Mesothelial cell of epicardium (in vitro differentiated cells): ENCODE results near the gene ATF6B. TPM values are rescaled to one million over a fixed set of nuclear protein-coding genes. Genes with fewer than 3 reads are reported as not detected.

Experiments
- DNase-seq, 2 experiments: peaks; one replicate each; pipeline ENCODE4 v3.0.0; 2021; ENCODE audit warnings: low spot score in 2 of 2; ENCODE audit not compliant: unreplicated experiment in 2 of 2
- H3K27ac Mint-ChIP-seq: 2 replicates; pipeline ENCODE4 v1.8.0; 2021; ENCODE audit warnings: mixed read lengths
- H3K27me3 Mint-ChIP-seq: 2 replicates; pipeline ENCODE4 v1.8.0; 2021; ENCODE audit warnings: low read depth, mixed read lengths
- H3K36me3 Mint-ChIP-seq: 2 replicates; pipeline ENCODE4 v1.8.0; 2021; ENCODE audit warnings: mixed read lengths
- H3K4me1 Mint-ChIP-seq: 2 replicates; pipeline ENCODE4 v1.8.0; 2021; ENCODE audit warnings: mixed read lengths
- H3K4me3 Mint-ChIP-seq: 2 replicates; pipeline ENCODE4 v1.8.0; 2021; ENCODE audit warnings: mild to moderate bottlenecking, moderate library complexity, mixed read lengths
- H3K9me3 Mint-ChIP-seq: 2 replicates; pipeline ENCODE4 v1.8.0; 2021; ENCODE audit warnings: mixed read lengths
- total RNA-seq: library from RNA; stranded (reverse); gene quantifications from 3 replicates; pipeline ENCODE4 v1.2.1, GENCODE V29; 2021
- TF ChIP-seq, protein P1 (sequence below): fragments of 200-600 bp; sonication (generic); IDR thresholded peaks from one replicate; pipeline ENCODE4 v1.5.0; 2021; ENCODE audit warnings: antibody characterized with exemption; ENCODE audit not compliant: unreplicated experiment

ATF6B gene
- total RNA-seq, 1 donor from 2014 or later, result 96.3 TPM

- TF ChIP-seq, protein P1, sequence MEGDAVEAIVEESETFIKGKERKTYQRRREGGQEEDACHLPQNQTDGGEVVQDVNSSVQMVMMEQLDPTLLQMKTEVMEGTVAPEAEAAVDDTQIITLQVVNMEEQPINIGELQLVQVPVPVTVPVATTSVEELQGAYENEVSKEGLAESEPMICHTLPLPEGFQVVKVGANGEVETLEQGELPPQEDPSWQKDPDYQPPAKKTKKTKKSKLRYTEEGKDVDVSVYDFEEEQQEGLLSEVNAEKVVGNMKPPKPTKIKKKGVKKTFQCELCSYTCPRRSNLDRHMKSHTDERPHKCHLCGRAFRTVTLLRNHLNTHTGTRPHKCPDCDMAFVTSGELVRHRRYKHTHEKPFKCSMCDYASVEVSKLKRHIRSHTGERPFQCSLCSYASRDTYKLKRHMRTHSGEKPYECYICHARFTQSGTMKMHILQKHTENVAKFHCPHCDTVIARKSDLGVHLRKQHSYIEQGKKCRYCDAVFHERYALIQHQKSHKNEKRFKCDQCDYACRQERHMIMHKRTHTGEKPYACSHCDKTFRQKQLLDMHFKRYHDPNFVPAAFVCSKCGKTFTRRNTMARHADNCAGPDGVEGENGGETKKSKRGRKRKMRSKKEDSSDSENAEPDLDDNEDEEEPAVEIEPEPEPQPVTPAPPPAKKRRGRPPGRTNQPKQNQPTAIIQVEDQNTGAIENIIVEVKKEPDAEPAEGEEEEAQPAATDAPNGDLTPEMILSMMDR, result no peak
- Mint-ChIP-seq H3K4me1 (peaks cover 17% of the 10 kb centered on the region), H3K9me3 (no peaks in the 10 kb centered on the region), H3K36me3 (no peaks in the 10 kb centered on the region), H3K27ac (no peak overlapping the region), H3K27me3 (peaks cover 6% of the 10 kb centered on the region), H3K4me3 (no peak overlapping the region)
- no peak for DNase-seq
Observed at GRCh38 chr6:32096087-32096393, 32.0 kb downstream of the ATF6B start.

GRCh38 chr6:32095338-32096086 lies 32.5 kb downstream of the ATF6B start:
- Mint-ChIP-seq H3K36me3 (no peaks in the 10 kb centered on the region), H3K4me1 (peaks cover 17% of the 10 kb centered on the region), H3K4me3 (no peak overlapping the region), H3K27ac (no peak overlapping the region), H3K9me3 (no peaks in the 10 kb centered on the region), H3K27me3 (peaks cover 6% of the 10 kb centered on the region)
- DNase-seq, result no peak
- TF ChIP-seq, protein P1, result no peak

- DNase-seq, result no peak
- H3K4me3 Mint-ChIP-seq, result no peak overlapping the region
- H3K27me3 Mint-ChIP-seq, result peaks cover 5% of the 10 kb centered on the region
- no peaks in the 10 kb centered on the region for H3K9me3 Mint-ChIP-seq
- peaks cover 17% of the 10 kb centered on the region for H3K4me1 Mint-ChIP-seq
- TF ChIP-seq, protein P1, result no peak
- H3K36me3 Mint-ChIP-seq, result no peaks in the 10 kb centered on the region
- peak overlapping the region; percentile 85 for H3K27ac Mint-ChIP-seq
Observed at GRCh38 chr6:32092760-32093497, 35.1 kb downstream of the ATF6B start.

- Mint-ChIP-seq H3K4me3 (no peak overlapping the region), H3K27me3 (peaks cover 22% of the 10 kb centered on the region), H3K4me1 (peaks cover 28% of the 10 kb centered on the region), H3K9me3 (no peaks in the 10 kb centered on the region), H3K27ac (no peak overlapping the region), H3K36me3 (no peaks in the 10 kb centered on the region)
- TF ChIP-seq, protein P1, result no peak
- DNase-seq, result no peak
Observed at GRCh38 chr6:32089082-32089828, 38.8 kb downstream of the ATF6B start.

DNA sequence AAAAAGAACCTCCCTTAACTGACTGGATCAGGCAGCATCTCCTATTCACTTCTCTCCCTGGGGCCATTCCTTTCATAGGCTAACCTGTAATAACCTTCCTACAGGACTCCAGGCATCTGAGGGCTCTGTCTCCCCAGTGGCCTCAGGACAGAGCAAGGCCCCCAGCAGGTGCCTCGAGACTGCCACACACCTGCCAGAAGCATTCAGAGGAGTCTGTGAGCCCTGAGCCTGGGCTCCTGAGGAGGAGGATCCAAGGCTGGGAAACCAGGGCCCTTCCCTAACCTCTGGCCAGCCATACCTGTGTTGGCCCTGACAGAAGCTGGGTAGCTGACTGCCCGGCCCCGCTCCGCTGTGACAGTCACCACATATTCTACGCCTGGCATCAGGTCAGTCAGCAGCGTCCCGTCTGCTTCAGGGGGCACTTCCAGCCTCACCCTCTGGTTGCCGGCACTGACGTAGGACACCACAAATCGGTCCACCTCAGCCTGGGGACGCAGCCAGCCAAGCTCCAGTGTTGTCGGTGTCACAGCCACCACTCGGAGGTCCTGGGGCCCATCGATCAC lies 39.5 kb downstream of the ATF6B start:
- no peak overlapping the region for H3K4me3 Mint-ChIP-seq
- TF ChIP-seq, protein P1, result no peak
- no peak for DNase-seq
- peak overlapping the region; percentile 34 for H3K27ac Mint-ChIP-seq
- no peaks in the 10 kb centered on the region for H3K9me3 Mint-ChIP-seq
- H3K27me3 Mint-ChIP-seq, result peaks cover 26% of the 10 kb centered on the region
- H3K36me3 Mint-ChIP-seq, result no peaks in the 10 kb centered on the region
- peaks cover 28% of the 10 kb centered on the region for H3K4me1 Mint-ChIP-seq
